ENCODE data around the gene GEMIN4. TPM values are rescaled to one million over a fixed set of nuclear protein-coding genes. Genes with fewer than 3 reads are reported as not detected.
A peak's percentile ranks its signal among the peaks of the same experiment; 100 is the strongest.

GEMIN4 gene
- total RNA-seq, 4 donors from 2014 or later: 8.4 to 49.5 (median 16.8) TPM

DNA sequence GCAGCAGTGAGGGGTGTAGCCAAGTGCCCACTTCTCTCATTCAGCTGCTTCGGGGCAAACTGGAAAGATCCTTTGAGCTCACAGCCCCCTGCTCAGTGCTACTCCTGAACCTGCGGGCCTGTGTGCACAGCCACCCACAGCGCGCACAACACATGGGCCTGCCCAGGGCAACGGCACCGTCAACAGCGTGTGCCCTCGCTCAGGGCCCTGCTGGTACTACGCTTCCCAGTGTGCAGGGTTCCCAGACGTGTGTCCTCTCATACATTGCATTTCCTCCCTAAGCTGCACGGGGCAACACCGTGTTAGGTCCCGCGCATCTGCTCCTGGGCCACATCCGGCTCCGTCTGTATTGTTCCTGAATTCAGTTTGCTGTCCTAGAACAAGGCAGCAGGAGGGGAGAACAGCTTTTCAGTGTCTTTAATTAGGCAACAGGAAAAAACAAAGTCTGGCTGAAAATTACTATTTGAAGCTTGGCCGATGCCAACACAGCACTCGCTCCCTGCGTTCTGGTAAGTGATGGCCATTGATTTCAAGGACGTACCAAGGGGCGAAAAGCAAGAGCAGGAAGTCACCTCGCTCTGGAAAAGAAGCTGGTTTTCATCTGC lies 45.3 kb upstream of the GEMIN4 start:
- Histone ChIP-seq H3K9me3 (no peaks in the 10 kb centered on the region), H3K36me3 (peaks cover 0 to 8% (median 0%) of the 10 kb centered on the region in 3 donors), H3K27ac (no peak overlapping the region), H3K4me3 (no peak overlapping the region), H3K4me1 (peaks cover 0 to 12% (median 0%) of the 10 kb centered on the region in 4 donors), H3K27me3 (no peaks in the 10 kb centered on the region)
- TF ChIP-seq POLR2A (IDR thresholded peaks at IDR 0.05): no peak
- TF ChIP-seq, protein P1, sequence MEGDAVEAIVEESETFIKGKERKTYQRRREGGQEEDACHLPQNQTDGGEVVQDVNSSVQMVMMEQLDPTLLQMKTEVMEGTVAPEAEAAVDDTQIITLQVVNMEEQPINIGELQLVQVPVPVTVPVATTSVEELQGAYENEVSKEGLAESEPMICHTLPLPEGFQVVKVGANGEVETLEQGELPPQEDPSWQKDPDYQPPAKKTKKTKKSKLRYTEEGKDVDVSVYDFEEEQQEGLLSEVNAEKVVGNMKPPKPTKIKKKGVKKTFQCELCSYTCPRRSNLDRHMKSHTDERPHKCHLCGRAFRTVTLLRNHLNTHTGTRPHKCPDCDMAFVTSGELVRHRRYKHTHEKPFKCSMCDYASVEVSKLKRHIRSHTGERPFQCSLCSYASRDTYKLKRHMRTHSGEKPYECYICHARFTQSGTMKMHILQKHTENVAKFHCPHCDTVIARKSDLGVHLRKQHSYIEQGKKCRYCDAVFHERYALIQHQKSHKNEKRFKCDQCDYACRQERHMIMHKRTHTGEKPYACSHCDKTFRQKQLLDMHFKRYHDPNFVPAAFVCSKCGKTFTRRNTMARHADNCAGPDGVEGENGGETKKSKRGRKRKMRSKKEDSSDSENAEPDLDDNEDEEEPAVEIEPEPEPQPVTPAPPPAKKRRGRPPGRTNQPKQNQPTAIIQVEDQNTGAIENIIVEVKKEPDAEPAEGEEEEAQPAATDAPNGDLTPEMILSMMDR (IDR thresholded peaks at IDR 0.05): no peak
- no peak for DNase-seq

DNA sequence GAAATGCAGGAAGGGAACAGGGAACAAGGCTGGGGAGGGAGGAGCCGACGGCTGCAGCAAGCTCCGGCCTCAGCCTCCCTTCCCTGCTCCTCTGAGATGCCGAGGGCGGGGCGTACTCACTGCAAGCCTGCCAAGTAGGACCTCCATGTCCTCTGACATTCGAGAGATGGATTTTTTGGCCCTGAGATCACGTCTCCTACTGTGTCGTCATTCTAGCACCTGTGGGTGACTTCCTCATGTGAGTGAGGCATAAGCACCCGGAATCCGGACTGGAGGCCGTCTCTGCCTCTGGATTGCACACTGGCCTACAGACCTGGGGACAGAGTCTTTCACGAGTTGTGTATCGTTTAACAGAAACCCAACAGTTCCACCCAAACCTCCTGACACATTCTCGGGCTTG lies 44.5 kb upstream of the GEMIN4 start:
- DNase-seq: no peak
- Histone ChIP-seq H3K4me1 (peaks cover 0 to 12% (median 0%) of the 10 kb centered on the region in 4 donors), H3K9me3 (no peaks in the 10 kb centered on the region), H3K27me3 (no peaks in the 10 kb centered on the region), H3K36me3 (peaks cover 0 to 16% (median 0%) of the 10 kb centered on the region in 3 donors), H3K4me3 (no peak overlapping the region), H3K27ac (no peak overlapping the region)
- TF ChIP-seq, protein P1 (IDR thresholded peaks at IDR 0.05): no peak
- TF ChIP-seq POLR2A (IDR thresholded peaks at IDR 0.05): no peak

DNA sequence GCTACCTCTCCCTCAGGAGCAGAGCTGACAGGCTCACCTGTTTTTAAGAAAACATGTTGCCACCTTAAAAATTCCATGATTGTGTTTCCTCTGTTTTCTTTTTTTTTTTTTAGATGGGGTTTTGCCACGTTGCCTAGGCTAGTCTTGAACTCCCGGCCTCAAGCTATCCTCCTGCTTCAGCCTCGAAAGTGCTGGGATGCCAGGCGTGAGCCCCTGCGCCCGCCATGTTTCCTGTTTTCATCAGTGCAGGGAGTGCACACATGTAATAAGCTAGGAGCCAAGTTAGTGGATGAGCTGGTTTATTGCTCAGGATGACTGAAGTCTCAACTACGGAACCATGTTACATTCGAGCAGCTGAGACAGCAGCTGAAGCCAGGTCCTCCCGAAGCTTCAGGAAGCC lies 43.7 kb upstream of the GEMIN4 start:
- TF ChIP-seq, protein P1 (IDR thresholded peaks at IDR 0.05): no peak
- no peak for TF ChIP-seq POLR2A (IDR thresholded peaks at IDR 0.05)
- DNase-seq: no peak
- Histone ChIP-seq H3K4me3 (no peak overlapping the region), H3K4me1 (peaks cover 0 to 12% (median 0%) of the 10 kb centered on the region in 4 donors), H3K27ac (peak overlapping the region in 1 of 4 donors; percentile 50), H3K36me3 (peaks cover 0 to 19% (median 0%) of the 10 kb centered on the region in 3 donors), H3K9me3 (no peaks in the 10 kb centered on the region), H3K27me3 (no peaks in the 10 kb centered on the region)

DNA sequence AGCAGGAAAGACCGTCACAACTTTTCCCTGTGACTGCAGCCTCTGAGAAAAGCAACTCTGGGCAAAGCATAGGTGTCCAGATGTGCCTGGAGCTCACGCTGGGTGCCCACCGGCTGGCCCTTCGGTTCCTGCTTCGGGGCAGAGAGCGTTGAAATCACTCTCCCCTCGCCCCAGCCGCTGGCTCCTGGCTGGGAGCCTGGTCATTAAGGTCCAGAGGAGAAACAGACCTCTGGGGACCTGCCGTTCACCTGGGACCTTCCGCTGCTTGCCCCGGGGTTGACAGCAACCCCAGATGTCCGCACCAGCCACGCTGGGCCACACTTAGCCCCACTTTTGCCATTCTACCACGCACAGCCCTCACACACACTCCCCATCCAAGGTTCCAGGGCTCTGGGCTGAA lies 43.2 kb upstream of the GEMIN4 start:
- no peaks in the 10 kb centered on the region for H3K9me3 ChIP-seq
- peak overlapping the region in 1 of 4 donors; percentile 11 for H3K4me3 ChIP-seq
- peak overlapping the region in 3 of 4 donors; percentile 17 to 50 (median 30) for H3K27ac ChIP-seq
- DNase-seq: no peak
- H3K4me1 ChIP-seq: peaks cover 0 to 12% (median 0%) of the 10 kb centered on the region in 4 donors
- no peaks in the 10 kb centered on the region for H3K27me3 ChIP-seq
- TF ChIP-seq, protein P1 (IDR thresholded peaks at IDR 0.05): no peak
- TF ChIP-seq POLR2A (IDR thresholded peaks at IDR 0.05): no peak
- H3K36me3 ChIP-seq: peaks cover 0 to 17% (median 0%) of the 10 kb centered on the region in 3 donors

DNA sequence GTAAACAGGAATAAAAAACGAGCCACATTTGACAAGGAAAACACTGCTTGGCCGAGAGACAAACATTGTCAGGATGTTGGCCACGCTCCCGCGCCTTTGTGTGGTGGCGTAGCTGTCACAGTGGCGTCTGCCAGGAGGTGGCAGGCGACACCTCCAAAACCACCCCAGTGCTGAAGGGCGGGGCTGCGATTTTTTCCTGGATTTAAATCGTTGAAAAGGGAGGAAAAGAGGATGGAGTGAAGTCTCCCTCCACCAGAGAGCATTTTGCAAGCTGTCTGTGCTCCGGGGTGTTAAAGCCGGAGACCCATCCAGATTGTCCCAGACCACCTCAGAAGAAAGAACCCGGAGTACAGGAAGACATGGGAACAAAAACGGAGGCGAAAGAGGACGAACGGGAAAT lies 42.8 kb upstream of the GEMIN4 start:
- no peaks in the 10 kb centered on the region for H3K9me3 ChIP-seq
- peak overlapping the region in 3 of 4 donors; percentile 17 to 50 (median 30) for H3K27ac ChIP-seq
- H3K4me1 ChIP-seq: peaks cover 0 to 12% (median 0%) of the 10 kb centered on the region in 4 donors
- peaks cover 0 to 18% (median 0%) of the 10 kb centered on the region in 3 donors for H3K36me3 ChIP-seq
- peak overlapping the region in 1 of 4 donors; percentile 11 for H3K4me3 ChIP-seq
- no peak for TF ChIP-seq POLR2A (IDR thresholded peaks at IDR 0.05)
- TF ChIP-seq, protein P1 (IDR thresholded peaks at IDR 0.05): peak in 5 of 6 experiments; percentile 39 to 86 (median 81)
- no peaks in the 10 kb centered on the region for H3K27me3 ChIP-seq
- DNase-seq: peak; percentile 39 to 82 (median 76)

Data from Peyer's patch (tissue), 4 donors.